K562 (cell line): ENCODE data around the gene ZNF625. TPM values are rescaled to one million over a fixed set of nuclear protein-coding genes. Genes with fewer than 3 reads are reported as not detected.

Experiments
- ATAC-seq: fragments of 200-7000 bp; cut with Tn5 transposase; 3 replicates; pipeline ENCODE4 v1.9.1; 2020; ENCODE audit warnings: moderate library complexity
- BruUV-seq: library from RNA; stranded (reverse); fragments of 400-500 nt; replicated peaks from 2 replicates; lab custom pipeline; 2021; lab: Mats Ljungman, UMichigan
- CTCF ChIA-PET: fragments of 300-600 bp; formaldehyde crosslinking; extraction: SDS; loops from one replicate; lab custom pipeline; 2021; ENCODE audit warnings: low intra/inter-chr PET ratio; lab: Yijun Ruan, JAX
- POLR2A ChIA-PET: fragments of 300-600, 350-650 bp; sonication (Branson Sonifier 250); formaldehyde crosslinking; extraction: SDS; loops from one replicate; lab custom pipeline; 2021; ENCODE audit warnings: antibody characterized with exemption, inconsistent platforms; lab: Yijun Ruan, JAX
- DNase-seq, 4 experiments: peaks; one replicate each; pipeline versions ENCODE4 v3.0.0 to v3.0.0-alpha.2; 2011 to 2018; ENCODE audit warnings: low spot score in 3 of 4, mixed read lengths in 3 of 4; ENCODE audit errors: extremely low read depth in 1 of 4
- FAIRE-seq: peaks from 2 replicates; lab custom pipeline; 2011; peaks lifted over from hg19 to GRCh38; lab: Jason Lieb, UNC
- H2AFZ ChIP-seq: 2 replicates; pipeline ENCODE4 v1.6.0; 2011; ENCODE audit warnings: low read depth, low read length, control low read depth, inconsistent platforms
- H3K27ac ChIP-seq: fragments of 200-600 bp; 3 replicates; pipeline ENCODE4 v1.8.0; 2011; ENCODE audit warnings: low read depth, mild to moderate bottlenecking, control low read depth, inconsistent platforms, low read length, moderate library complexity, mixed read lengths; ENCODE audit errors: extremely low read depth
- H3K27me3 ChIP-seq, 2 experiments: fragments of 300-600 bp in 1 of 2; 2 replicates in 1 of 2; 3 replicates in 1 of 2; pipeline versions ENCODE4 v1.6.0 to v1.8.0; 2011; ENCODE audit warnings: inconsistent platforms in 2 of 2, low read length in 2 of 2, mild to moderate bottlenecking in 1 of 2, mixed read lengths in 1 of 2, moderate library complexity in 1 of 2; ENCODE audit not compliant: control insufficient read depth in 2 of 2, insufficient read depth in 2 of 2
- H3K36me3 ChIP-seq: fragments of 300-600 bp; 3 replicates; pipeline ENCODE4 v1.8.0; 2011; ENCODE audit warnings: mild to moderate bottlenecking, low read length, inconsistent platforms; ENCODE audit not compliant: control insufficient read depth, insufficient read depth
- H3K4me1 ChIP-seq, 2 experiments: fragments of 200-600 bp in 1 of 2; replicated peaks in 1 of 2; 2 replicates in 1 of 2; 3 replicates in 1 of 2; pipeline versions ENCODE4 v1.5.1 to v1.8.0; 2011; ENCODE audit warnings: inconsistent platforms in 2 of 2, low read length in 2 of 2, mild to moderate bottlenecking in 1 of 2, mixed read lengths in 1 of 2, moderate library complexity in 1 of 2; ENCODE audit not compliant: control insufficient read depth in 2 of 2, insufficient read depth in 2 of 2
- H3K4me2 ChIP-seq: 2 replicates; pipeline ENCODE4 v1.6.1; 2011; ENCODE audit warnings: low read length, control low read depth, inconsistent platforms, mixed read lengths; ENCODE audit not compliant: insufficient read depth
- H3K4me3 ChIP-seq: fragments of 200-600 bp; sonication (generic), shearing (Covaris generic); 2 replicates; pipeline ENCODE4 v1.5.1; 2016; ENCODE audit warnings: control low read depth, inconsistent platforms
- H3K79me2 ChIP-seq: fragments of 200-600 bp; 3 replicates; pipeline ENCODE4 v1.8.0; 2011; ENCODE audit warnings: low read length, inconsistent platforms; ENCODE audit not compliant: control insufficient read depth, insufficient read depth
- H3K9ac ChIP-seq, 2 experiments: 2 replicates each; pipeline versions ENCODE4 v1.6.0 to v1.6.1; 2011; ENCODE audit warnings: low read depth in 2 of 2, low read length in 2 of 2, control low read depth in 1 of 2, inconsistent platforms in 1 of 2, mild to moderate bottlenecking in 1 of 2, mixed read lengths in 1 of 2; ENCODE audit not compliant: insufficient read depth in 1 of 2
- H3K9me1 ChIP-seq: one replicate; pipeline ENCODE4 v1.6.0; 2011; ENCODE audit warnings: inconsistent platforms, mild to moderate bottlenecking, low read length, moderate library complexity; ENCODE audit not compliant: control insufficient read depth, insufficient read depth
- H3K9me3 ChIP-seq: replicated peaks from 2 replicates; pipeline ENCODE4 v1.5.1; 2011; ENCODE audit warnings: low read depth, low read length, inconsistent platforms; ENCODE audit not compliant: control insufficient read depth, insufficient read depth
- H4K20me1 ChIP-seq: replicated peaks from 2 replicates; pipeline ENCODE4 v1.6.1; 2011; ENCODE audit warnings: low read length, inconsistent platforms, mixed read lengths; ENCODE audit not compliant: control insufficient read depth, insufficient read depth
- CREBBP ChIP-seq: IDR thresholded peaks from one replicate; pipeline ENCODE4 v1.6.1; 2012; ENCODE audit warnings: low read depth, mild to moderate bottlenecking, control low read depth, inconsistent platforms, low read length
- E2F1 ChIP-seq: sonication (generic); formaldehyde crosslinking; IDR thresholded peaks from 2 replicates; pipeline ENCODE4 v1.8.1; 2023; ENCODE audit warnings: mild to moderate bottlenecking, missing genetic modification reagents, moderate library complexity
- ELF4 ChIP-seq: fragments of 450-650 bp; formaldehyde crosslinking; IDR thresholded peaks from 2 replicates; pipeline ENCODE4 v1.4.0; 2022; ENCODE audit warnings: missing genetic modification characterization
- HNRNPLL ChIP-seq: fragments of 200-400 bp; formaldehyde crosslinking; IDR thresholded peaks from 2 replicates; pipeline ENCODE4 v1.6.1; 2017; ENCODE audit warnings: low read length, low read depth, mild to moderate bottlenecking; ENCODE audit not compliant: poor library complexity, severe bottlenecking
- HSF4 ChIP-seq: fragments of 250-450 bp; sonication (Bioruptor Pico); IDR thresholded peaks from 2 replicates; pipeline ENCODE4 v2.1.2; 2022; ENCODE audit warnings: mild to moderate bottlenecking, moderate library complexity, borderline replicate concordance
- NCOR1 ChIP-seq: fragments of 450-650 bp; IDR thresholded peaks from 2 replicates; pipeline ENCODE4 v1.6.1; 2016; ENCODE audit warnings: mild to moderate bottlenecking, moderate library complexity
- NRF1 ChIP-seq, 2 experiments: fragments of 450-650 bp; IDR thresholded peaks in 1 of 2; conservative IDR thresholded peaks in 1 of 2; 2 replicates each; pipeline ENCODE4 v1.6.1; 2014; ENCODE audit warnings: mild to moderate bottlenecking in 2 of 2
- PHF8 ChIP-seq: fragments of 200-600 bp; sonication (generic); IDR thresholded peaks from 2 replicates; pipeline ENCODE4 v1.6.1; 2012; ENCODE audit warnings: mixed run types, mild to moderate bottlenecking, inconsistent platforms, low read length, moderate library complexity, borderline replicate concordance
- POLR3A ChIP-seq: IDR thresholded peaks from 2 replicates; pipeline ENCODE4 v1.6.1; 2011; ENCODE audit warnings: borderline replicate concordance, mild to moderate bottlenecking, moderate library complexity; ENCODE audit not compliant: insufficient read length, insufficient read depth; ENCODE audit errors: extremely low read depth
- PTRF ChIP-seq: fragments of 450-650 bp; IDR thresholded peaks from 2 replicates; pipeline ENCODE4 v1.6.1; 2016; ENCODE audit warnings: mild to moderate bottlenecking, missing genetic modification characterization, missing compliant biosample characterization
- RBM14 ChIP-seq: fragments of 200-400 bp; formaldehyde crosslinking; IDR thresholded peaks from 2 replicates; pipeline ENCODE4 v1.6.1; 2018; ENCODE audit warnings: low read depth, mild to moderate bottlenecking, low read length, moderate library complexity, borderline replicate concordance; ENCODE audit not compliant: insufficient read depth
- SMARCB1 ChIP-seq: IDR thresholded peaks from 2 replicates; pipeline ENCODE4 v1.6.1; 2011; ENCODE audit warnings: improper control_type of control experiment, low read depth; ENCODE audit not compliant: insufficient read length
- USF1 ChIP-seq: sonication (generic); formaldehyde crosslinking; IDR thresholded peaks from 2 replicates; pipeline ENCODE4 v1.9.0; 2022; ENCODE audit warnings: mild to moderate bottlenecking, missing genetic modification reagents
- ZNF507 ChIP-seq: conservative IDR thresholded peaks from 2 replicates; pipeline ENCODE4 v1.6.1; 2017; ENCODE audit warnings: missing genetic modification characterization, missing compliant biosample characterization
- ZNF589 ChIP-seq: fragments of 200-800 bp; sonication (Bioruptor generic); IDR thresholded peaks from 2 replicates; pipeline ENCODE4 v1.6.1; 2016; ENCODE audit warnings: low read depth, missing genetic modification characterization, missing compliant biosample characterization
- ZNF707 ChIP-seq: fragments of 250-450 bp; sonication (Bioruptor Pico); conservative IDR thresholded peaks from 2 replicates; pipeline ENCODE4 v1.8.0; 2022; ENCODE audit warnings: inconsistent platforms, mild to moderate bottlenecking, moderate library complexity
- ZSCAN32 ChIP-seq: fragments of 450-650 bp; formaldehyde crosslinking; IDR thresholded peaks from 2 replicates; pipeline ENCODE4 v1.4.0; 2020; ENCODE audit warnings: mild to moderate bottlenecking, moderate library complexity
- ZZZ3 ChIP-seq: fragments of 450-650 bp; IDR thresholded peaks from 2 replicates; pipeline ENCODE4 v1.6.1; 2016; ENCODE audit warnings: antibody characterized with exemption, mild to moderate bottlenecking, moderate library complexity
- WGBS: fragments of 100-300 bp; shearing (Covaris generic); methylation state at CpG from one replicate; pipeline ENCODE4 v1.1.6; 2016; ENCODE audit warnings: low coverage, mixed read lengths; ENCODE audit not compliant: insufficient coverage; ENCODE audit errors: missing lambda C conversion rate; 5-methylcytosine and 5-hydroxymethylcytosine counted together
- in situ Hi-C: fragments of 300-500 bp; cut with MboI; formaldehyde crosslinking; loops from 4 replicates; pipeline ENCODE4 v1.15.0; 2018; ENCODE audit warnings: inconsistent platforms, mixed read lengths
- intact Hi-C: fragments of 100-400 bp; cut with micrococcal nuclease; formaldehyde crosslinking; loops from 2 replicates; pipeline ENCODE4 v1.14.2; 2022
- polyA plus RNA-seq, 8 experiments: library from polyadenylated mRNA; depleted of rRNA in 4 of 8; stranded (reverse) in 5 of 8; unstranded in 3 of 8; fragments of >200 nt; fragmentation: Nextera tagmentation in 2 of 8; fragmentation: Illumina TruSeq in 1 of 8; extraction: Ambion mirVana in 2 of 8; extraction: Trizol in 1 of 8; gene quantifications; 2 replicates each; pipeline versions ENCODE4 v1.2.1 to v1.2.3, GENCODE V29; 2011 to 2014; ENCODE audit warnings: inconsistent platforms in 1 of 8, missing spikeins in 1 of 8
- total RNA-seq, 7 experiments: library from RNA; depleted of rRNA in 6 of 7; stranded (reverse); fragments of >200 nt in 6 of 7; fragmentation: Illumina TruSeq in 2 of 7; extraction: Trizol in 2 of 7; gene quantifications; 2 replicates each; pipeline versions ENCODE4 v1.2.1 to v1.2.3, GENCODE V29; 2011 to 2021; ENCODE audit warnings: low replicate concordance in 1 of 7

Gene ZNF625
- total and polyA plus RNA-seq, 9 of the 15 experiments (the other 6 are each of a cell fraction or from before 2014, with no cell fraction given) = 0.07 to 0.09 TPM; not detected in 7

- Histone ChIP-seq H3K27me3 (no peaks in the 10 kb centered on the region), H3K27ac (peak within 1 kb of the TSS; percentile 79; the same call in 2 of the 3 replicates), H4K20me1 (no peaks in the 10 kb centered on the region), H3K4me2 (peak within 1 kb of the TSS; percentile 85), H3K9ac (peak within 1 kb of the TSS; percentile 60 to 93), H2AFZ (peak within 1 kb of the TSS; percentile 87), H3K9me3 (peaks cover 2% of the 10 kb centered on the region; the same call in 1 of the 2 replicates), H3K36me3 (peaks cover 10% of the 10 kb centered on the region; the same call in 1 of the 3 replicates), H3K9me1 (no peaks in the 10 kb centered on the region), H3K4me1 (peaks cover 5 to 12% of the 10 kb centered on the region in 2 experiments; a peak in 4 of 5 replicates), H3K4me3 (peak within 1 kb of the TSS; percentile 69), H3K79me2 (no peaks in the 10 kb centered on the region; the same call in 2 of the 3 replicates)
- peak; percentile 99 for ATAC-seq
- in situ Hi-C loops = loop anchor here (5.0 to 10.0 kb wide), 3 partner anchors 263 to 478 kb away; partner anchors contain the start of gene ZNF491
- intact Hi-C loops = loop anchor here (2.0 to 5.0 kb wide), 4 partner anchors 49 to 251 kb away; no protein-coding TSS in a partner anchor
- WGBS = 4% methylated on average over 24 of the region's 49 CpGs
- peak; percentile 92 to 95 (median 94) for DNase-seq
- FAIRE-seq = peak; percentile 94
- ChIA-PET POLR2A (interaction anchor here (0.6 to 1.4 kb wide), 11 partner anchors 13 to 653 kb away, joined by 3 to 5 read pairs (median 4); partner anchors contain the start of gene ZNF442), CTCF (interaction anchor here (0.5 kb wide), 1 partner anchor 1295 kb away, joined by 5 read pairs; no protein-coding TSS in a partner anchor)
- TSS peak; percentile 66 for BruUV-seq
- TF ChIP-seq ELF4 (CRISPR knock-in tag) (0 out of 2 replicates have a peak, but pooled peaks have one; percentile 46), POLR3A (no peak), SMARCB1 (peak; percentile 30), ZNF507 (tag) (no peak), USF1 (no peak), HSF4 (CRISPR knock-in tag) (no peak), ZSCAN32 (CRISPR knock-in tag) (no peak), ZNF707 (no peak), NRF1 (conservative IDR thresholded peaks at IDR 0.05 in 1 of 2, IDR thresholded peaks at IDR 0.05 in 1 of 2) (peak in 1 of 2 experiments; percentile 32; a peak in 1 of 4 replicates), PTRF (no peak), ZNF589 (no peak), RBM14 (no peak), E2F1 (CRISPR knock-in tag) (no peak), ZZZ3 (no peak), PHF8 (peak; percentile 67; the same call in 1 of the 2 replicates), CREBBP (no peak), NCOR1 (no peak), HNRNPLL (no peak)
Measured at GRCh38 chr19:12139885-12140544, 16.5 kb downstream of the ZNF625 start, which contains the start of gene ZNF20. ZNF20 (minus strand) TSS chr19:12140350; CDS start chr19:12140182, 168 bp downstream.
